ENCODE results near the gene EXOC3L4.
A peak's percentile ranks its signal among the peaks of the same experiment; 100 is the strongest.
"Not testable (repeated sequence)": the region's sequence is repeated elsewhere in the genome, so short reads cannot be mapped to it uniquely, and the experiment has no call there.

EXOC3L4 gene

DNA sequence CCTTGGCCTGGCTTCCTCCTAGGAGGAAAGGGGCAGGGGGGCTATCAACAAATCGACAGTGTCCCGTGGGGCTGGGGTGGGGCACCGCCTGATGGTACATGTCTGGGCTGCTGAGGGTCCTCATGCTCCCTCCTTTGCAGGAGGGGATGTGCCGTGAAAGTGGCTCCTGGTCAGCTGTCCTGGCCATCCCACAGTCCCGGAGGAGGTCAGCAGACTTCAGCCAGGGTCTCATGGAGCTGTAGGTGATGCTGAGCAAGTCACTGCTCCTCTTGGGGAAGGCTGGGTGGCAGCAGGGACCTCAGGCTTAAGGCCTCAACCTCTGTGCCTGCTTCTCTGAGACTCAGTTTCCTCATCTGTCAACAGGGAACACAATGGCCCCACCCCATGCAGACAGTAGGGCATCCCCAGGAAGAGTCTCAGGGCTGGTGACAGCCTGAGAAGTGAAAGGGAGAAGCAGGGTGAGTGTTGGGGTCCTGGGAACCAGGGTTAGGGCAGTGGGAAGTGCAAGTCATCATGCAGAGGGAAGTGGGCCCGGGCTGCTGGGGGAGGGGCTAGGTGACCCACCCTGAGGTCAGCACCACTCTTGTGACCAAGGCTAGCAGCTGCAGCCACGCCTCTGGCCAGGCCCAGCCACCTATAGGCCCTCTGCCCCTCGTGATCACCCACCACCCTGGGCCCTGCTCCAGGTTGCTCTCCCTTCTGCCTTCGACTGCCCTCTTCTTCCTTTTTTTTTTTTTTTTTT lies 24.3 kb downstream of the EXOC3L4 start:
- Histone ChIP-seq H2BK5ac (ENCODE audit: low read length) (no peak overlapping the region), H3K4me2 (ENCODE audit: low read length) (no peak overlapping the region), H2BK120ac (ENCODE audit: low read depth, low read length) (no peak overlapping the region), H4K5ac (ENCODE audit: low read length) (no peak overlapping the region), H3K4me3 (ENCODE audit: low read length) (no peak overlapping the region), H3K4me1 (ENCODE audit: control insufficient read depth, low read depth, low read length) (peaks cover 7% of the 10 kb centered on the region), H3K23ac (ENCODE audit: low read length) (no peak overlapping the region), H3K27ac (ENCODE audit: low read depth, low read length) (no peak overlapping the region), H3K56ac (ENCODE audit: low read length) (no peak overlapping the region), H3K4ac (ENCODE audit: low read depth, low read length) (no peak overlapping the region), H3K36me3 (ENCODE audit: control insufficient read depth, insufficient read depth, low read length) (no peaks in the 10 kb centered on the region), H4K8ac (ENCODE audit: low read depth, low read length) (no peak overlapping the region), H2AK5ac (ENCODE audit: low read length) (no peak overlapping the region), H3K9ac (ENCODE audit: low read length) (no peak overlapping the region), H3K18ac (ENCODE audit: low read length) (no peak overlapping the region), H3K79me1 (ENCODE audit: low read length) (no peaks in the 10 kb centered on the region), H3K27me3 (ENCODE audit: insufficient read depth, low read length, poor library complexity) (no peaks in the 10 kb centered on the region), H2BK15ac (replicated peaks; ENCODE audit: low read depth) (no peak overlapping the region), H3K79me2 (ENCODE audit: control insufficient read depth, insufficient read depth, low read length) (no peaks in the 10 kb centered on the region)
- no peak for DNase-seq
- WGBS (ENCODE audit: extremely low coverage, insufficient coverage, low lambda C conversion rate) = no CpG with 5 or more reads among the region's 9 CpGs

- H3K27ac ChIP-seq (ENCODE audit: low read depth, low read length) = not testable (repeated sequence)
Observed at GRCh38 chr14:103119527-103119926, 25.0 kb downstream of the EXOC3L4 start.

GRCh38 chr14:103121121-103121845 lies 26.8 kb downstream of the EXOC3L4 start:
- Histone ChIP-seq H3K9ac (ENCODE audit: low read length) (peak overlapping the region; percentile 20), H3K4me1 (ENCODE audit: control insufficient read depth, low read depth, low read length) (peaks cover 10% of the 10 kb centered on the region), H2BK15ac (replicated peaks; ENCODE audit: low read depth) (no peak overlapping the region), H3K36me3 (ENCODE audit: control insufficient read depth, insufficient read depth, low read length) (no peaks in the 10 kb centered on the region), H3K4me2 (ENCODE audit: low read length) (no peak overlapping the region), H4K5ac (ENCODE audit: low read length) (no peak overlapping the region), H3K79me1 (ENCODE audit: low read length) (peaks cover 5% of the 10 kb centered on the region), H3K27me3 (ENCODE audit: insufficient read depth, low read length, poor library complexity) (no peaks in the 10 kb centered on the region), H3K4me3 (ENCODE audit: low read length) (no peak overlapping the region), H2BK120ac (ENCODE audit: low read depth, low read length) (no peak overlapping the region), H4K8ac (ENCODE audit: low read depth, low read length) (no peak overlapping the region), H2AK5ac (ENCODE audit: low read length) (no peak overlapping the region), H3K56ac (ENCODE audit: low read length) (peak overlapping the region; percentile 61), H3K23ac (ENCODE audit: low read length) (no peak overlapping the region), H3K27ac (ENCODE audit: low read depth, low read length) (peak overlapping the region; percentile 7), H3K79me2 (ENCODE audit: control insufficient read depth, insufficient read depth, low read length) (peaks cover 1% of the 10 kb centered on the region), H3K18ac (ENCODE audit: low read length) (no peak overlapping the region), H2BK5ac (ENCODE audit: low read length) (no peak overlapping the region), H3K4ac (ENCODE audit: low read depth, low read length) (no peak overlapping the region)
- no peak for DNase-seq
- no CpG with 5 or more reads among the region's 18 CpGs for WGBS (ENCODE audit: extremely low coverage, insufficient coverage, low lambda C conversion rate)

More at GRCh38 chr14:103119527-103119926, 25.0 kb downstream of the EXOC3L4 start:
- not testable (repeated sequence) for H4K5ac ChIP-seq (ENCODE audit: low read length); H3K4me3 ChIP-seq (ENCODE audit: low read length); H3K4ac ChIP-seq (ENCODE audit: low read depth, low read length); H3K4me2 ChIP-seq (ENCODE audit: low read length); H2AK5ac ChIP-seq (ENCODE audit: low read length); H3K79me1 ChIP-seq (ENCODE audit: low read length); H2BK120ac ChIP-seq (ENCODE audit: low read depth, low read length); H3K79me2 ChIP-seq (ENCODE audit: control insufficient read depth, insufficient read depth, low read length); H2BK15ac ChIP-seq (replicated peaks; ENCODE audit: low read depth); H3K27me3 ChIP-seq (ENCODE audit: insufficient read depth, low read length, poor library complexity); H3K56ac ChIP-seq (ENCODE audit: low read length); H3K36me3 ChIP-seq (ENCODE audit: control insufficient read depth, insufficient read depth, low read length); H2BK5ac ChIP-seq (ENCODE audit: low read length); DNase-seq; H4K8ac ChIP-seq (ENCODE audit: low read depth, low read length); H3K9ac ChIP-seq (ENCODE audit: low read length); H3K23ac ChIP-seq (ENCODE audit: low read length); H3K18ac ChIP-seq (ENCODE audit: low read length)
- H3K4me1 ChIP-seq (ENCODE audit: control insufficient read depth, low read depth, low read length) = peaks cover 10% of the 10 kb centered on the region
- WGBS (ENCODE audit: extremely low coverage, insufficient coverage, low lambda C conversion rate) = no CpG with 5 or more reads among the region's 8 CpGs

DNA sequence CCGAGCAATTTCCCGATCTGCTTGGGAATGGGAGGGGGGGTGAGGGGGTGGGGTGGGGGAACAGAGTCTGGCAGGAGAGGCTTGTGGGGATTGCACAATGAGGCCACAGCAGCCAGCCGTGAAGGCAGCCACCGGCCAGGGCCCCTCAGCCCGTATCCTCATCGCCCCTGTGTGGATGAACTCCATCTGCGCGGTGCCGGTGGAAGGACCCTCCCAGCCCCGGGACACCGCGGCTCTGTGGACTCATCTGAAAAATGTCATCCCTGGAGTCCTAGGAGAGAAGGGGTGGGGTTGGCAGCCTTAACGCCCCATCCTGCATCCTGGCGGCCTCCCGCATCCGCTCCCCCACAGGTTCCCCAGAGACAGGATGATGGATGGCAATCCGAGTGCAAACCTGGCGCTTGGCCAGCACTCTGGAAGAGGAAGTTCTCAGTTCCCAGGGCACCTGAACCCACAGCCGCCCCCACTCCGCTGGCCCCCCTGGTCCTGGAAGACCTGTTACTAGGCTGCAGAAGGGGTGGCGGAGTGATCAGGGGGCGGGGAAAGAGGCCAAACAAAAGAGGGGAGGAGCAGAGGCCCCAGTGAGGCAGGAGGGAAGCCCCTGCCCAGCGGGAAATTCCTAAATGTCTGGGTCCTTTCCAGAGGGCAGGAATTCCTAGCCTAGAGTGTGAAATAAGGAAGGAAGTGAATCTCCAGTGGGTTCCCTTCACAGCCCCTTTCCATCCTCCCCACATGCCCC lies 27.5 kb downstream of the EXOC3L4 start:
- peak overlapping the region; percentile 83 for H3K9ac ChIP-seq (ENCODE audit: low read length)
- H3K4ac ChIP-seq (ENCODE audit: low read depth, low read length) = no peak overlapping the region
- peak overlapping the region; percentile 91 for H3K18ac ChIP-seq (ENCODE audit: low read length)
- H3K4me1 ChIP-seq (ENCODE audit: control insufficient read depth, low read depth, low read length) = peaks cover 10% of the 10 kb centered on the region
- peaks cover 5% of the 10 kb centered on the region for H3K79me1 ChIP-seq (ENCODE audit: low read length)
- H2BK120ac ChIP-seq (ENCODE audit: low read depth, low read length) = no peak overlapping the region
- no peak overlapping the region for H2BK15ac ChIP-seq (replicated peaks; ENCODE audit: low read depth)
- no peak overlapping the region for H4K5ac ChIP-seq (ENCODE audit: low read length)
- peak overlapping the region; percentile 85 for H2BK5ac ChIP-seq (ENCODE audit: low read length)
- H2AK5ac ChIP-seq (ENCODE audit: low read length) = no peak overlapping the region
- H3K23ac ChIP-seq (ENCODE audit: low read length) = peak overlapping the region; percentile 86
- H3K56ac ChIP-seq (ENCODE audit: low read length) = peak overlapping the region; percentile 85
- H3K27me3 ChIP-seq (ENCODE audit: insufficient read depth, low read length, poor library complexity) = no peaks in the 10 kb centered on the region
- no peaks in the 10 kb centered on the region for H3K36me3 ChIP-seq (ENCODE audit: control insufficient read depth, insufficient read depth, low read length)
- DNase-seq = peak; percentile 92
- H3K79me2 ChIP-seq (ENCODE audit: control insufficient read depth, insufficient read depth, low read length) = peaks cover 1% of the 10 kb centered on the region
- H3K4me2 ChIP-seq (ENCODE audit: low read length) = peak overlapping the region; percentile 53
- H4K8ac ChIP-seq (ENCODE audit: low read depth, low read length) = no peak overlapping the region
- no peak overlapping the region for H3K4me3 ChIP-seq (ENCODE audit: low read length)
- H3K27ac ChIP-seq (ENCODE audit: low read depth, low read length) = peak overlapping the region; percentile 98
- no CpG with 5 or more reads among the region's 23 CpGs for WGBS (ENCODE audit: extremely low coverage, insufficient coverage, low lambda C conversion rate)

GRCh38 chr14:103122585-103122946 lies 28.0 kb downstream of the EXOC3L4 start:
- DNase-seq = no peak

More at GRCh38 chr14:103122585-103122946, 28.0 kb downstream of the EXOC3L4 start:
- peaks cover 5% of the 10 kb centered on the region for H3K79me1 ChIP-seq (ENCODE audit: low read length)
- H4K8ac ChIP-seq (ENCODE audit: low read depth, low read length) = no peak overlapping the region
- H3K79me2 ChIP-seq (ENCODE audit: control insufficient read depth, insufficient read depth, low read length) = peaks cover 1% of the 10 kb centered on the region
- no peak overlapping the region for H4K5ac ChIP-seq (ENCODE audit: low read length)
- H3K9ac ChIP-seq (ENCODE audit: low read length) = peak overlapping the region; percentile 83
- H3K56ac ChIP-seq (ENCODE audit: low read length) = peak overlapping the region; percentile 85
- no peak overlapping the region for H2BK15ac ChIP-seq (replicated peaks; ENCODE audit: low read depth)
- peak overlapping the region; percentile 98 for H3K27ac ChIP-seq (ENCODE audit: low read depth, low read length)
- H3K4me3 ChIP-seq (ENCODE audit: low read length) = no peak overlapping the region
- H3K4me2 ChIP-seq (ENCODE audit: low read length) = peak overlapping the region; percentile 39
- no peaks in the 10 kb centered on the region for H3K27me3 ChIP-seq (ENCODE audit: insufficient read depth, low read length, poor library complexity)
- WGBS (ENCODE audit: extremely low coverage, insufficient coverage, low lambda C conversion rate) = no CpG with 5 or more reads among the region's 15 CpGs
- H3K18ac ChIP-seq (ENCODE audit: low read length) = peak overlapping the region; percentile 91
- H3K4ac ChIP-seq (ENCODE audit: low read depth, low read length) = peak overlapping the region; percentile 76
- peaks cover 10% of the 10 kb centered on the region for H3K4me1 ChIP-seq (ENCODE audit: control insufficient read depth, low read depth, low read length)
- peak overlapping the region; percentile 5 for H2BK120ac ChIP-seq (ENCODE audit: low read depth, low read length)
- peak overlapping the region; percentile 85 for H2BK5ac ChIP-seq (ENCODE audit: low read length)
- no peaks in the 10 kb centered on the region for H3K36me3 ChIP-seq (ENCODE audit: control insufficient read depth, insufficient read depth, low read length)
- peak overlapping the region; percentile 95 for H3K23ac ChIP-seq (ENCODE audit: low read length)
- H2AK5ac ChIP-seq (ENCODE audit: low read length) = no peak overlapping the region
